Osteocyte (in vitro differentiated cells): ENCODE results near the gene MYO15A. TPM values are rescaled to one million over a fixed set of nuclear protein-coding genes. Genes with fewer than 3 reads are reported as not detected.

Experiments used
- DNase-seq: peaks from one replicate; pipeline ENCODE4 v3.0.0; 2021; ENCODE audit warnings: mixed read lengths; ENCODE audit not compliant: unreplicated experiment; ENCODE audit errors: extremely low spot score
- H3K27ac Mint-ChIP-seq: one replicate; pipeline ENCODE4 v1.8.0; 2021; ENCODE audit warnings: mild to moderate bottlenecking, mixed read lengths; ENCODE audit not compliant: unreplicated experiment
- H3K27me3 Mint-ChIP-seq: one replicate; pipeline ENCODE4 v1.8.0; 2021; ENCODE audit warnings: mixed read lengths; ENCODE audit not compliant: unreplicated experiment
- H3K36me3 Mint-ChIP-seq: one replicate; pipeline ENCODE4 v1.8.0; 2021; ENCODE audit warnings: mixed read lengths; ENCODE audit not compliant: unreplicated experiment
- H3K4me1 Mint-ChIP-seq: one replicate; pipeline ENCODE4 v1.8.0; 2021; ENCODE audit warnings: mixed read lengths; ENCODE audit not compliant: unreplicated experiment
- H3K4me3 Mint-ChIP-seq: one replicate; pipeline ENCODE4 v1.8.0; 2021; ENCODE audit warnings: mild to moderate bottlenecking, moderate library complexity, mixed read lengths; ENCODE audit not compliant: unreplicated experiment
- H3K9me3 Mint-ChIP-seq: one replicate; pipeline ENCODE4 v1.8.0; 2021; ENCODE audit warnings: mixed read lengths; ENCODE audit not compliant: unreplicated experiment
- total RNA-seq: library from RNA; stranded (reverse); gene quantifications from 2 replicates; pipeline ENCODE4 v1.2.1, GENCODE V29; 2021
- TF ChIP-seq, protein P1 (sequence below): fragments of 200-600 bp; sonication (generic); IDR thresholded peaks from 2 replicates; pipeline ENCODE4 v1.5.0; 2021; ENCODE audit warnings: antibody characterized with exemption, mild to moderate bottlenecking, moderate library complexity

Gene MYO15A
- total RNA-seq, 1 donor from 2014 or later = 0.21 TPM

DNA sequence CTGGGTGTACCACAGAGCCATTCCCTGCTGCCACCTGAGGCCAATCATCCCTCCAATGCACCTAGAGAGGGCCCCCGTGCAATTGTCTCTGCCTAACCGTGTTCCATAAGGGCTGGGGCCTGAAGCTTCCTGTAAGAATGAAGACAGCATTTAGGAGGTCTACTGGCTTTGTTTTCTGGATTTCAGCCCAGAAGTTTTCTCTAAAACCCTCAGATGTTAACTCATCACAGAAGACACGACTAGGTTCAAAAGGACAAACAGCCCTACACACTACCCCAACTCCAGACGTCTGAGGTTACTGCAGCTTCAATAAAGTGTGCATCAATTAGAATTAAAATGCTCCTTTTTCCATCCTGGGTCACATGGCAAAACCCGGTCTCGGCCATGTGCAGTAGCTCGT lies 31.6 kb upstream of the MYO15A start:
- Mint-ChIP-seq H3K27ac (no peak overlapping the region), H3K9me3 (no peaks in the 10 kb centered on the region)

DNA sequence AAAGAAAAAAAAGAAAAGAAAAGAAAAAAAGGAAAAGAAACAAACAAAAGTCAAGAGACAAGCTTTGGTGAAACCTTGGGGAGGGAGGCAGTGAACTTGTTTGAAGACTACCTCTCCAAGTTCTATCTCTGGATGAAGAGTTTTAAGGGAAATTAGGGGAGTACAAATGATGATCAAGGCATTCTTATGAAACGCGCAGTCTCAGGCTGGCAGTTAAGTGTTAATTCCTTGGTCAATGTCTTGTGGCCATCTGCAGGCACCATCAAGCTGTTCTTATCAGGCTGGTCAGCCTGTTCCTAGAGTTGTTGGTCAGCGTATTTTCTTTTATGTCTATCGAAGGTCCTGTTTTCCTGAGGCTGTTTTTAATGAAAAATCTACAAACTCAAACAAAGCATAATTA lies 29.0 kb upstream of the MYO15A start:
- TF ChIP-seq, protein P1, sequence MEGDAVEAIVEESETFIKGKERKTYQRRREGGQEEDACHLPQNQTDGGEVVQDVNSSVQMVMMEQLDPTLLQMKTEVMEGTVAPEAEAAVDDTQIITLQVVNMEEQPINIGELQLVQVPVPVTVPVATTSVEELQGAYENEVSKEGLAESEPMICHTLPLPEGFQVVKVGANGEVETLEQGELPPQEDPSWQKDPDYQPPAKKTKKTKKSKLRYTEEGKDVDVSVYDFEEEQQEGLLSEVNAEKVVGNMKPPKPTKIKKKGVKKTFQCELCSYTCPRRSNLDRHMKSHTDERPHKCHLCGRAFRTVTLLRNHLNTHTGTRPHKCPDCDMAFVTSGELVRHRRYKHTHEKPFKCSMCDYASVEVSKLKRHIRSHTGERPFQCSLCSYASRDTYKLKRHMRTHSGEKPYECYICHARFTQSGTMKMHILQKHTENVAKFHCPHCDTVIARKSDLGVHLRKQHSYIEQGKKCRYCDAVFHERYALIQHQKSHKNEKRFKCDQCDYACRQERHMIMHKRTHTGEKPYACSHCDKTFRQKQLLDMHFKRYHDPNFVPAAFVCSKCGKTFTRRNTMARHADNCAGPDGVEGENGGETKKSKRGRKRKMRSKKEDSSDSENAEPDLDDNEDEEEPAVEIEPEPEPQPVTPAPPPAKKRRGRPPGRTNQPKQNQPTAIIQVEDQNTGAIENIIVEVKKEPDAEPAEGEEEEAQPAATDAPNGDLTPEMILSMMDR = no peak
- no peak overlapping the region for H3K4me3 Mint-ChIP-seq
- H3K27ac Mint-ChIP-seq = no peak overlapping the region
- H3K4me1 Mint-ChIP-seq = no peaks in the 10 kb centered on the region
- peaks cover 25% of the 10 kb centered on the region for H3K27me3 Mint-ChIP-seq
- H3K36me3 Mint-ChIP-seq = no peaks in the 10 kb centered on the region
- H3K9me3 Mint-ChIP-seq = no peaks in the 10 kb centered on the region
- no peak for DNase-seq

More for the DNA sequence above, 31.6 kb upstream of the MYO15A start:
- Mint-ChIP-seq H3K4me3 (no peak overlapping the region), H3K36me3 (no peaks in the 10 kb centered on the region), H3K27me3 (peaks cover 25% of the 10 kb centered on the region), H3K4me1 (no peaks in the 10 kb centered on the region)
- TF ChIP-seq, protein P1 = no peak
- no peak for DNase-seq

DNA sequence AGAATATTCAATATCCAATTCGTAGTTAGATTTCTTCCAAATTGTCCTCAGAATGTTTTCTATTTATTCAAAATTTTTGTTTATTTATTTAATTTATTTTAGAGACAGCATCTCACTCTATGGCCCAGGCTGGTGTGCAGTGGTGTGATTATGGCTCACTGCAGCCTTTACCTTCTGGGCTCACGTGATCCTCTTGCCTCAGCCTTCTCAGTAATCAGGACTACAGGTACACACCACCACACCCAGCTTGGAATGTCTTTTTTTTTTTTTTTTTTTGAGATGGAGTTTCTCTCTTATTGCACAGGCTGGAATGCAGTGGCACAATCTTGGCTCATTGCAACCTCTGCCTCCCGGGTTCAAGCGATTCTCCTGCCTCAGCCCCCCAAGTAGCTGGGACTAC lies 24.3 kb upstream of the MYO15A start:
- DNase-seq = no peak
- Mint-ChIP-seq H3K27me3 (peaks cover 10% of the 10 kb centered on the region), H3K36me3 (peaks cover 4% of the 10 kb centered on the region), H3K27ac (no peak overlapping the region), H3K4me1 (peaks cover 17% of the 10 kb centered on the region), H3K9me3 (no peaks in the 10 kb centered on the region), H3K4me3 (no peak overlapping the region)
- TF ChIP-seq, protein P1 = no peak

GRCh38 chr17:18087610-18088491 lies 20.7 kb upstream of the MYO15A start, which contains the start of gene DRG2:
Gene DRG2, plus strand, starts transcription at chr17:18087948. Its CDS starts 76 bp downstream, at chr17:18088024.
- Mint-ChIP-seq H3K9me3 (no peaks in the 10 kb centered on the region), H3K27me3 (no peaks in the 10 kb centered on the region), H3K27ac (peak within 1 kb of the TSS; percentile 97), H3K36me3 (peaks cover 7% of the 10 kb centered on the region), H3K4me3 (peak within 1 kb of the TSS; percentile 99), H3K4me1 (peaks cover 22% of the 10 kb centered on the region)
- DNase-seq = peak; percentile 97
- TF ChIP-seq, protein P1 = peak; percentile 14

- peaks cover 22% of the 10 kb centered on the region for H3K4me1 Mint-ChIP-seq
- peak overlapping the region; percentile 52 for H3K27ac Mint-ChIP-seq
- no peaks in the 10 kb centered on the region for H3K9me3 Mint-ChIP-seq
- no peaks in the 10 kb centered on the region for H3K27me3 Mint-ChIP-seq
- TF ChIP-seq, protein P1 = no peak
- DNase-seq = no peak
- H3K36me3 Mint-ChIP-seq = peaks cover 17% of the 10 kb centered on the region
- peak overlapping the region; percentile 19 for H3K4me3 Mint-ChIP-seq
Observed at GRCh38 chr17:18089613-18090012, 18.9 kb upstream of the MYO15A start.
